ENCODE results near the gene NDUFB5.
"Not testable (repeated sequence)": the region's sequence is repeated elsewhere in the genome, so short reads cannot be mapped to it uniquely, and the experiment has no call there.

Gene NDUFB5

DNA sequence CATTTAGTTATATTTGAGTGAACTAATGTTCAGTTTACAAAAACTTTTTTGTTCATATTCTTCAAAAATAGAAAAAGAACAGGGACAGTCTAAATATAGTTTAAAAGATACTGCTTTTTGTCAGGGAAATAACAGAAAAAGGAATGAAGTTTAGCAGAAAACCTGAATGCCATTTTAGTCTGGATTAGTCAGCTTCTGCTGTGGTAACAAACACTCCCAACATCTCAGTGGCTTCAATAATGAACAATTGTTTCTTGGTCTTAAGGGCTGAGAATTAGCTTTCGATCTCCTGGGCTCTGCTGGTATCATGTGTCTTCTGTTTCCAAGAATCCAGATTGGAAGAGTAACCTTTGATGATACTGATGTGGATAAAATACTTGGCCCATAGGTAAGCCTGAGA is 35.9 kb downstream of the NDUFB5 start:
- DNase-seq = no peak

DNA sequence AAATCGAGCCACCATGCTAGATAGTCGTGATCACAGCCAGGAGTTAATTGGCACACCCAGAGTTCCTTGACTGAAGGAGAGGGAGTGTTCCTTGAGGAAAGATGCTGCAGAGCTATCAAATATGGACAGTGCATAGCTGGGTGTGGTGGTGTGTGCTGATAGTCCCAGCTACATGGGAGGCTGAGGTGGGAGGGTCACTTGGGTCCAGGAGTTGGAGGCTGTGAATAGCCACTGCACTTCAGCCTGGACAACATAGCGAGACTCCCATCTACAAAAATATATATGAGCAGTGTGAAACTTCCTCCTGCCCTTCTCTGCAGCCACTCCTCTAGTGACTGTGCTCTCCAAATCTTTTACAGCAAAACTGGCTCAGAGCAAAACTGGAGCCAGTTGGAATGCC is 38.3 kb downstream of the NDUFB5 start:
- no peak for DNase-seq

DNA sequence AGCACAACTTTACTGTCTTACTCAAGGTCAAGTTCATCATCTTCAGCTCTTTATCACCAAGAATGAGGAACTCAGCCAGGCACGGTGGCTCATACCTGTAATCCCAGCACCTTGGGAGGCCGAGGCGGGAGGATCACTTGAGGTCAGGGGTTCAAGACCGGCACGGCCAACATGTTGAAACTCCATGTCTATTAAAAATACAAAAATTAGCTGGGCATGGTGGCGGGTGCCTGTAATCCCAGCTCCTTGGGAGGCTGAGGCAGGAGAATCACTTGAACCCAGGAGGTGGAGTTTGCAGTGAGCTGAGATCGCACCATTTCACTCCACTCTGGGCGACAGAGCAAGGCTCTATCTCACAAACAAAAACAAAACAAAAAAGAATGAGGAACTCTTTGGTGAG is 39.2 kb downstream of the NDUFB5 start:
- not testable (repeated sequence) for DNase-seq

DNA sequence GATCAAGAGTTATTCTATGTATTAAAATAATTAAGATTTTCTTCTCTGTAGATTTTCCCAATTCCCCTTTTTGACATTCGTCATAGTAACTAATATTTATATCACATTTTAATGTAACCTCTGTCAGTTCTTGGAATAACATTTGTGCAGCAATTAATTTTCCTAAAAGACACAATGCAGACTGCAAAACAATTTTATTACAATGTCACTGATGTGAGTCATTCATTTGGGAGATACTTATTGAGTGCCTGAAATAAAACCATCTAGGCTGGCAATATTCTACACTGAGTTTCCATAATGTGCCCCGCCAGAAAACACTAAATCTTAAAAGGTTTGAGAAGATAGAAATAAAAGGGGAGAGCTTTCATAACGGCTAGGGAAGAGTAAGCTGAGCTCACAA is 41.6 kb downstream of the NDUFB5 start:
- no peak for DNase-seq

DNA sequence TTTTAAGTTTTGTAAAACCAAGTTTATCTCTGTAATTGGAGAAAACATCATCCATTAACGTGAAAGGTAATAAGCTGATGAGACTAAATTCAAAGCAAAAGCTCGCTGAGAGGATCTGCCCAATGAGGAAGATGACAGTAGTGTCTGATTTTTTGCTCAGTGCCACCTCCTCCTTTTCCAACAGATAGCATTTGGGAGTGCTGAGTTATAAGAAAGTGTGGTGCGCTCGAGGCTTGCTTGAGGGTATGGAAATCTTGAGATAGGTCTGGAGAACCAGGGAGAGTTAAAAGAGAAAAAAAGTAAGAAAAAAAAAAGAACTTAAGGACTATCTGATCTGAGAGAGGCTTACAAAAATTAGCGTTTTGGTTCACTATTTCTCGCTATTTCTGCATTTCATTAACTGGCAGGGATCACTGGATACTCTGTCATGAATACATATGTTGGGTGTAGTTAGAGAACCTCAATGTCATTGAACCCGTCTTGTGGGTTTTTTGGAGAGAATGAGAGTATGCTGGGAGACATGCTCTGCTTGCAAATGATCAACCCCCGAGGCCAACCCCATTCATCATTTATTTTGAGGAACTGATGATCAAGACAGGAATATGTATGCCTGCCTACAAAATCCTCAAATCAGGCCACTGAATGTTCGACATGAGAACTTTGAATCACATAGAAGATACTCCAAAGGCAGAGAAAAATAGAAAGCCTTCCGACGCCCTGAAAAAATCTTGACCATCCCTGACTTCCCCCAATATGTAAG is 47.3 kb downstream of the NDUFB5 start:
- DNase-seq = no peak

DNA sequence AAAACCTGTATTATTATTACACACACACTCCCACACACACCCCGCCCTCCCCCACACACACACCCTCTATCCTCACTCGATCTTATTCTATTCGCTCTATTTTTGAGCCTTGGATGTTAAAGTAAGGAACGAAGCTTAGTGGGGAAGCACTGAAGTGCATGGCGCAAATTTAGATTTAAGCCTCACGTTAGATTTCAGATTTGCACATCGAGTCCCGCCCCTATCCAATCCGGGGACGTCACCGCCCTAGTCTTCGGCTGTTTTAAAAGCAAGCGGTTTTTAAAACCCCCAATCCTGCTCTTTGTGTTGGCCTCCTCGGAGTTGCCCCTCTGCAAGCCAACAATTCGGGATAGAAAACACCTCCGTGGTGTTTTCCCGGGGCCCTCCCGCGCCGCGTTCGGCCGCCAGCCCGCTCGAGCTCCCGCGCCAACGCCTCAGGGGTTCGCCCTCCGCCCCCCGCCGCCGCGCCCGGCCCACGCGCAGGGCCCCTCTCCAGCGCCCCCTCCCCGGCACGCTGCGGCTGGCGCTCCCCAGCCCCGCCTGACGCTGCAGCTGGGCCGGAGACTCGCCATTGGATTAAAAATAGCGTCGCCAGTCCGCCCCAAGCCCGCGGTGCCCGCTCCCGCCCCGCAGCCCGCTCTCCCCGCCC is 48.0 kb downstream of the NDUFB5 start, which contains the start of gene USP13:
Gene USP13, plus strand, starts transcription at position 594 of the 649 bp plus-strand sequence. CDS start 186 bp downstream, outside the sequence.
- DNase-seq = peak; percentile 50 to 54

DNA sequence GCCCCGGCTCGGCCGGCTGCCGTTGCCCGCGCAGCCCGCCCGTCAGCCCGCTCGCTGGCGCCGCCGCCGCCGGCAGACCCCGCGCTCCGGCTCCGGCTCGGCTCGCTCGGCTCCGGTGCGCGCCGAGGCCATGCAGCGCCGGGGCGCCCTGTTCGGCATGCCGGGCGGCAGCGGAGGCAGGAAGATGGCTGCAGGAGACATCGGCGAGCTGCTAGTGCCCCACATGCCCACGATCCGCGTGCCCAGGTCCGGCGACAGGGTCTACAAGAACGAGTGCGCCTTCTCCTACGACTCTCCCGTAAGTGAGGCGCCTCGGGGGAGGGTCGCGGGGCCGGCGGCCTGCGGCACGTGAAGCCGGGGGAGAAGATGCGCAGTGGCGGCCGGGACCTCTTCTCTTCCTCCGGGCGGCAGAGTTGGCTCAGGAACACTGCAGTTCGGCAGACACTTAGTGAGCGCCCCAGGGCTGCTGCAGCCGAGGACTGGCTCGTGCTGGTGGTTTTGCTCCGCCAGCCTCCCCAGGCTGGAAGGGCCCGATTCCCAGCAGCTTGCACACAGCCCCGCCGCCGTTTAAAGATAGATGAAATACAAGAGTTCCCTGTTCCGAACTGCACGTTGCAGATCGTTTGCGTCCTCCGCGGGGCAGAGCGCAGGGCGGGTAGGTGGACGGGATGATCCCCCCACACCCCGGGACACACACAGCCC is 48.7 kb downstream of the NDUFB5 start:
- DNase-seq = peak; percentile 64 to 69

DNA sequence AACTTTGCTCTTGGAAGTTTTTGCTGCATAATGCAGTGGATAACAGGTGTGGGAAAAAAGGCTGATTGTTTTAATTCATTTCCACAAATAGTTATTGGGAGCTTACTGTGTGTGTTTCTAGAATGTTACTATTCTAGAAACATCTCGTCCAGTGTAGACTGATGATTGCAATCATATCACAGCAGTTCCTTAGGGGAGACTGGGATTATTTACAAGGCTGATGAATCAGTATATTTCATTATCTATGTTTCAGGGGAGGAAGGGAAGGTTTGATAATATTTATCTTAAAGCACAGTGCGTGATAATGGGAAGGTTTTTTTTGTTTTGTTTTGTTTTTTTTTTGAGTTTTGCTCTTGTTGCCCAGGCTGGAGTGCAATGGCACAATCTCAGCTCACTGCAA is 50.6 kb downstream of the NDUFB5 start:
- no peak for DNase-seq

DNA sequence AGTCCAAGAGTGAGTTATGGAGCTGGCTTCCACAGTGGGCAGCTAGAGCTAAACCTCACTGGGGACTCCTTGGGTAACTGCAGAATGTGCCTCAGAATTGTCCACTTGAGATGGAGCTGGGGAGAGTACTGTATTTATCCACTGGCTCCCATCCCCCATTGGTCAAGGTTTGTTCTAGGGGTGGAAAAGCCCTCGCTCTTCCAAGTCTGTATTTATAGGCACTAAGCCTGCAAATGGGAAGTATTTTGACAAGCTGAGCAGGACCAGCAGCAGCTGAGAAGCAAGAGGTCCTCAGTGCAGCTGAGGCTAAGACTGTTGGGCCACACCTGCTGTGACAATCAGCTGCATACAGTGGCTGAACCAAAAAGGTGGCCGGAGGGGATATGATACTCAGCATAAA is 54.0 kb downstream of the NDUFB5 start:
- DNase-seq = no peak

DNA sequence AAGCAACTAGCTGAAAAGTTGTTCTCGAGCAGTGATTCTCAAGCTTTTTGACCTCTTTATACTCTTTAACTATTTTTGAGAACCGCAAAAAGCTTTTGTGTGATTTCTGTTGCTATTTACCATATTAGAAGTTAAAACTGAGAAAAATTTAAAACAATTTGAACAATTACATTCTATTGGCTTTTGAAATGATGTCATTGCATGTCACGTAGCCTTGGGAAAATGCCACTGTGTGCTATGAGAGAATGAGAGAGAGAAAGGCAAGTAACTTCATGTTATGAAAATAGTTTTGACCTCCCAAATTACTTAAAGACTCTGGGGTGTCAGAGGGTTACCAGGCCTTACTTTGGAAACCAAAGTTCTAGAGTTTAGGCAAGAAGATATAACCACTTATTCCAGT is 56.3 kb downstream of the NDUFB5 start:
- DNase-seq = no peak

DNA sequence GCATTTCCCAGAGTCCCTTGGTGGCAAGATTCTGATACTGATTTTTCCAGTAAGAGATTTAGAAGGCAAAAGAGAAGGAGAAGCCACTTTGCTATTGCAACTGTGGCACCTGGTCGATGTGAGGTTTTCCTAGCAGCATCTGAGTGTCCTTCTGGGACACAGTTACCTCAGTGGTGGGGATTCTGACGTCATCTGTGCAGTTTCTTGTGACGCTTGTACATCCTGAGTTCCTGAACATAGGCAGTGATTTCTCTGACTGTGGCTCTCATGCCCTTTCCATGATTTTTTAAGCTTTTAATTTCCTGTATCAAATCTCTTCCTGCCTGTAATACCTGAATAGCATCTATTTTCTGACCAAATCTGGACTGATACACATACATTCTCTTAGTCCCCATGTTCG is 57.2 kb downstream of the NDUFB5 start:
- DNase-seq = no peak

DNA sequence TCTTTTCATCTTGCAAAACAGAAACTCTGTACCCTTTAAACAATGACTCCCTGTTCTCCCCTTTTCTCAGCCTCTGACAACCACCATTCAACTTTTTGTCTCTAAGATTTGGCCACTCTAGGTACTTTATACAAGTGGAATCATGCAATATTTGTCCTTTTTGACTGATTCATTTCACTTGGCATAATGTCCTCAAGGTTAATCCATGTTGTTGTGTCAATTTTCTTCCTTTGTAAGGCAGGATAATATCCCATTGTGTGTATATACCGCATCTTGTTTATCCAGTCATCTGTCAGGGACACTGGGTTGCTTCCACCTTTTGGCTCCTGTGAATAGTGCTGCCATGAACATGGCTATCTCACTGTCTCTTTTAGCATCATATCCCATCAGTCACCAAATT is 58.5 kb downstream of the NDUFB5 start:
- DNase-seq = no peak

DNA sequence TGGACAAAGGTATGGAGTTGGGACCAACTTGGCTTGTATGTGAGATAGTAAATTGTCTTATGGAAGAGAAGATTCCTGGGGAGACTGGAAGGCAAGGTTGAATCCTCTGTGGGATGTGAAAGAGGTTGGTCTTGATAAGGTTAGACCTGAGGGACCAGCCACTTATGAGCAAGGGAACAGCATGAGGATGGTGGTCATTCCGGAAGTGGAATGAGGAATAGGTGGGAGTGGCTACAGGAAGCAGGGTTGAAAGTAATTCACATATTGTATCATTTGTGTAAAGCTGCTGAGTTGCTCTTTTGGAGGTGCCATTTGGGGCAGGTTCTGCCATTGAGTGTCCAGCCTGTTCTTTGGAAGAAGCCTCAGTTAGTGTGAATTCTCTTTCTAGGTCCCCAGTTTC is 61.4 kb downstream of the NDUFB5 start:
- no peak for DNase-seq

DNA sequence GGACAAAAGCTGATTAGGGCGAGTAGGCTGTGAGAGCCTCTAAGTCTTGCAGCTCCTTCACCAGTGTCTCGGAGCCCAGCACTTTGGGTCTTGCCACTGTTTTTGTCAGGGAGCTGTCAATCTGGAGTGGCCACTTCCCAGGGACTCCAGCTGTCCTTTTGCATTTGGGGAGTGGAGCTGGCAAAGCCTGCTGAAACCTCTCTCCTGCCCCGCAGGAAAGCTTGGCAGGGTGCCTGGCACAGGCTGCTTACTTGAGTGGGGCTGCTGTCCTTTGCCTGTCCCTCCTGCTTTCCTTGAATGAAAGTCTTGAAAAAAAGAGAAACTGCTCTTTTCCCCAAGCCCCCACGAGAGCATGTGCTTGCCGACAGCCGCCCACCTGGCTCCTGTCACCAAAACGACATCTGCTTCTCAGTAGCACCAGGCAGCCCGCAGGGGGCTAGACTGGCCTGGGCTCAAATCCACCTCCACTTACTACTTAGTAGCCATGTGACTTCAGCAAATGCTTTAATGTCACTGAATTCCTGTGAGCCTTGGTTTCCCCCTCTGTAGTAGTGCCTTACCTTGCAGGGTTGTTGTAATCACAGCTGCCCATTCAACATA is 61.9 kb downstream of the NDUFB5 start:
- no peak for DNase-seq

DNA sequence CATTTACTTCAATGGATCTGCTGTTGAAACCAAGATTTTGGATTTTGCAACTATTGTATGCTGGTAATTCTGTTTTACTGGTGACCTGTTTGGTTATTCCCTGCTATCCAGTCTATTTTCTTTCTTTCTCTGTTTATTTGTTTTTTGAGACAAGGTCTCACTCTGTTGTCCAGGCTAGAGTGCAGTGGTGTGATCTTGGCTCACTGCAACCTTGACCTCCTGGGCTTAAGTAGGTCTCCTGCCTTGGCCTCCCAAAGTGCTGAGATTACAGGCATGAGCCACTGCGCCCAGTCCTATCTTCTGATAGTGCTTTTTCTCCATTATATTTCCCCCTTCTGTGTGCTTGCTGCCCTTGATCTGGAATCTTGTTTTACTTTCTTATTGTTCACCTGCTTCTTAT is 63.8 kb downstream of the NDUFB5 start:
- DNase-seq = no peak

DNA sequence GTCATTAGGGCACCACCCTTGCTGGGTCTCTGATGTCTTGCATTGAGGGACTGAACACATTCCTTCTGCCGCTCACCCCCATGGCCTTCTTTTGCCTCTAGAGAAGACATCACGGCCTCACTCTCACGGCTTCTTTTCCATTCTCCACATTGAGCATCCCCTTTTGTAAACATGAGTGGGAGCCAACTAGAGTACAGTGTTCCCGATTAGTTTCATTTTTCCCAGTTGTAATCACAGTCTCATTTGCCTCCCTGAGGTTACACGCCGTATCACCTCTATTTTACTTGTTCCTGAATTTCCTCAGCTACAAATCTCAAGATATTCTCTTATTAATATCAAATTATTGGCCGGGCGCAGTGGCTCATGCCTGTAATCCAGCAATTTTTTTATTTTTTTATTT is 65.7 kb downstream of the NDUFB5 start:
- DNase-seq = no peak

DNA sequence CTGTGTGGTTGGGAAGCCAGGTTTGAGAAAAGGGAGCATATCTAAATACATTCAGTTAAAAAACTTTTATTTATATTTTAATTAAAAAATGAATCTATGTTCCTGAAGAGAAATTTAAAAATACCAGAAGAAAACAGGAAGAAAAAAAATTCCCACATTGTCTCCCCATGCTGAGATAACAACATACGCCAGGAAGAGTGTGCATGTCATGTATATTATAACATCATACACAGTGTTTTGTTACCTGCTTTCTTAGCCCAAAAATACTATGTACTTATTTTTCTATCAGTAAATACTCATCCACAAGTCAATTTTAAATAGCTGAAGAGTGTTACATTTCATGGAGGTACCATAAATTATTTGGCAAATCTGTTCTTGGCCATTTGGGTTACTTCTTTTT is 66.7 kb downstream of the NDUFB5 start:
- no peak for DNase-seq

DNA sequence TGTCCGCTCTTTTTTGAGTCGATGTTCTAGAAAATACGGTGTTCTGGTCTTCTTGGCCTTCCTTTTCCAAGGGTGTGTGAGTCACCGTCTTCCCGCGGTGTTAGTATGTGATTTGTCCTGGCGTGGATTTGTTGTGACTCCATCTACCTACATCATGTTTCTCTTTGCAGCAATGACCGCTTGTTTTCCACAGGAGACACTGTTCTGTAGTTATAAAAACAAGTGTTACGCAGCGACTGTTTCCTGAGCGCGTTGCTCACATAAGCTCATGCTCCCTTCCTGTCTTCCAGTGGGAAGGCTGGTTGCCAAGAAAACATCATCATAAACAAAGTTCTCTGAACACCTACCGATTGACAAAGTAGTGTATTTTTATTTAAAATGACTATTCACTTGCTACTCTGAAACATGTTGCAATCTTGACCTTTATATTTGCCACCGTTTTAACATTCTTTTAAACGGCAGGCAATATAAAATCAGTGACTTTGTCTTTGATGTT is 67.2 kb downstream of the NDUFB5 start:
- no peak for DNase-seq

DNA sequence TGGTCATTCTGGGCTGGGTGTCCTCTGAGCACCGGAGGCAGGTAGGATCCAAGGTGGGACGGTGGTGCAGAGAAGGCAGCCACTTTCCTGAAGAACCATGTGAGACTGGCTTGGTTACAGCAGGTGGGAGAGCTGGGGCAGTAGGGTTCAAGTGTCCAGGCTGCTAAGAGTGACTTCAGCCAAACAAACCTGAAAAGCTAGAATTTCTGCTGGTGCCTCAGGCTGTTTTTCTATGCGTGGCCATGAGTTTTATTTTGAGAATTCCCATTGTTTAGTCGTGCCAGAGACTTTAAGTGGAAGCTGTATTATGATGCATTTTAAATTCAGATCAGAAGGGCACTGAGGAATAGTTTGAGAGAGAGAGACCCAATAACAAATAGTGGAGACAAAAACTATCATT is 68.3 kb downstream of the NDUFB5 start:
- no peak for DNase-seq

DNA sequence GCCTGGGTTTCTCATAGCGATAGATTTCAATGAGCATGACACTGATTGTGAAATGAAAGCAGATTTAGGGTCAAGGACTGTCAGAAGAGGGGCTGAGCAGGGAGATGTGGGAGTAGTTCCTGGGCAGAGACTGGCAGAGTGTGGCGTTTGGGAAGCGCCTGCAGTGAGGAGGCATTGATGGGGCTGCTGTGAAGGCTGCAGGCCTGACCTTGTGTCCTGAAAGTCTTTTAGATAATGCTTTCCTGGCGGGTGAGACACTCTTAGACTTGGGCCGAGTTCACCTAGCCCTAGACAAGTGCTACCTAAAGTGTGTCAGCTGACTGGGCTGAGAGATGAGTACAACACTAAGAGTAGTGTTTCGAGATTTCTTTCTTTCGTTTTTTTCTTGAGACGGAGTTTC is 68.9 kb downstream of the NDUFB5 start:
- DNase-seq = no peak

DNA sequence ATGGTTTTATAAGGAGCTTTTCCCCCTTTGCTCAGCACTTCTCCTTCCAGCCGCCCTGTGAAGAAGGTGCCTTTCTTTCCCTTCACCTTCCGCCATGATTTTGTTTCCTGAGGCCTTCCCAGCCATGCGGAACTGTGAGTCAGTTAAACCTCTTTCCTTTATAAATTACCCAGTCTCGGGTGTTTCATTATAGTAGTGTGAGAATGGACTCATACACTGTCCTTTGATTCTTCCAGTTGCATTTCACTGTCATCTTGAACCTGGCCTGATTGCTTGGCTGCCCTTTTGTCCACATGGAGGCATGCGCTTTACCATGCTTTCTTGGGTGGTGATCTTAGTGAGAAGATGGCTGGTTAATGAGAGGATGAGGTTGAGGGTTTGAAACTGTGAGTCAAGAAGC is 71.5 kb downstream of the NDUFB5 start:
- DNase-seq = no peak
